Fibroblast of villous mesenchyme (primary cell): ENCODE results near the gene ADRA2B. TPM values are rescaled to one million over a fixed set of nuclear protein-coding genes. Genes with fewer than 3 reads are reported as not detected.

Experiments
- DNase-seq: peaks from one replicate; pipeline ENCODE4 v3.0.0-alpha.2; 2010; ENCODE audit warnings: low read depth
- H3K4me3 ChIP-seq: 2 replicates; pipeline ENCODE4 v1.5.1; 2011; ENCODE audit warnings: low read depth, mild to moderate bottlenecking, low read length
- total RNA-seq: library from RNA; depleted of rRNA; stranded (reverse); fragments of >200 nt; gene quantifications from 2 replicates; pipeline ENCODE4 v1.2.3, GENCODE V29; 2012
- TF ChIP-seq, protein P1 (sequence below): IDR thresholded peaks from 2 replicates; pipeline ENCODE4 v1.5.1; 2012; ENCODE audit warnings: low read depth, mild to moderate bottlenecking, low read length; ENCODE audit not compliant: insufficient read depth

The ADRA2B gene
- total RNA-seq, 1 donor = not detected

DNA sequence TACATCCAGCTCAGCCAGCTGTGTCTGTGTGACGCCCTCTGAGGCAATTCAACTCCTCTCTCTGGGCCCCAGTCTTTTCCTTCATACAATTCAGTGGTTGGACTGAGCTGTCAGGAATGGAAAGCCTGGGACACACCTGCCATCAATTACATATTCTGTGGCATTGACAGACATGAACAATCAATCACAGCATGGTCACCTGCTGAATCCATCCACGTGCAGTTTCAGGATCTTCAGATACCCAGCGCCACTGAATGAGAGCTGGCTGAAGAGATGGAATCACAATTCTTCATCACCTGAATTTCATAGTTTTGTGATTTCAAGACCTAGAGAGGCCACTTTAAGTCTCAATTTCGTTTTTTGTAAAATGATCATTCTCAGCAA lies 5.1 kb downstream of the ADRA2B start:
- H3K4me3 ChIP-seq = no peak overlapping the region
- TF ChIP-seq, protein P1, sequence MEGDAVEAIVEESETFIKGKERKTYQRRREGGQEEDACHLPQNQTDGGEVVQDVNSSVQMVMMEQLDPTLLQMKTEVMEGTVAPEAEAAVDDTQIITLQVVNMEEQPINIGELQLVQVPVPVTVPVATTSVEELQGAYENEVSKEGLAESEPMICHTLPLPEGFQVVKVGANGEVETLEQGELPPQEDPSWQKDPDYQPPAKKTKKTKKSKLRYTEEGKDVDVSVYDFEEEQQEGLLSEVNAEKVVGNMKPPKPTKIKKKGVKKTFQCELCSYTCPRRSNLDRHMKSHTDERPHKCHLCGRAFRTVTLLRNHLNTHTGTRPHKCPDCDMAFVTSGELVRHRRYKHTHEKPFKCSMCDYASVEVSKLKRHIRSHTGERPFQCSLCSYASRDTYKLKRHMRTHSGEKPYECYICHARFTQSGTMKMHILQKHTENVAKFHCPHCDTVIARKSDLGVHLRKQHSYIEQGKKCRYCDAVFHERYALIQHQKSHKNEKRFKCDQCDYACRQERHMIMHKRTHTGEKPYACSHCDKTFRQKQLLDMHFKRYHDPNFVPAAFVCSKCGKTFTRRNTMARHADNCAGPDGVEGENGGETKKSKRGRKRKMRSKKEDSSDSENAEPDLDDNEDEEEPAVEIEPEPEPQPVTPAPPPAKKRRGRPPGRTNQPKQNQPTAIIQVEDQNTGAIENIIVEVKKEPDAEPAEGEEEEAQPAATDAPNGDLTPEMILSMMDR = no peak
- no peak for DNase-seq

DNA sequence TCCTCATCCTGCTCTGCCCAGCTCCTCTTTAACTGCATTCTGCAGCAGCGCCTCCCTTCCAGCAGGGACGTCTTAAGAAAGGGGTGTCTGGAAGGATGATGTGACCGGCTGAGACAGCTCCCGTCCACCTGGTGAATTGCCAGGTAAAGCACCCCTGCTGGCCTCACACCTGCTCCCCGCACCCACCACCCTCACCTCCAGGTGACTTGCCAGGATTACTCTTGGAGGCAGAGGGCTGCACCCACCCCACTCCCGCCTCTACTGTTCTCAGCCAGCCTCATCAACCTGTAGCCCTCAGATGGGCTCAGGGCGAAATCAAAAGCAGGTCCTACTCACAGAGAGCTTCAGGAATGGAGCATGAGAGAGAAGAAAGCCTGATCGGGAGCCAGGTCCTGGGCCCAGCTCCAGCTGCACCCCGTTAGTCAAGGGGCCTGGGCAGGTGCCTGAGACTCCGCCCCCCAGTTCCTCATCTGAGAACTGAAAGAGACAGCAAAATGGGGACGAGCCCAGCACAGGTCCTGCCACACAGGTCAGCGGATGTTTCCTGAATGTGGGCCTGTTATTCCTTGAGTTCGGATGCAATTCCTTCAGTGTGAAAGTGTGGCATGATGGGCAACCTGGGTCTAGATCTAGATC lies 5.6 kb downstream of the ADRA2B start:
- DNase-seq = no peak
- H3K4me3 ChIP-seq = no peak overlapping the region
- TF ChIP-seq, protein P1 = no peak

DNA sequence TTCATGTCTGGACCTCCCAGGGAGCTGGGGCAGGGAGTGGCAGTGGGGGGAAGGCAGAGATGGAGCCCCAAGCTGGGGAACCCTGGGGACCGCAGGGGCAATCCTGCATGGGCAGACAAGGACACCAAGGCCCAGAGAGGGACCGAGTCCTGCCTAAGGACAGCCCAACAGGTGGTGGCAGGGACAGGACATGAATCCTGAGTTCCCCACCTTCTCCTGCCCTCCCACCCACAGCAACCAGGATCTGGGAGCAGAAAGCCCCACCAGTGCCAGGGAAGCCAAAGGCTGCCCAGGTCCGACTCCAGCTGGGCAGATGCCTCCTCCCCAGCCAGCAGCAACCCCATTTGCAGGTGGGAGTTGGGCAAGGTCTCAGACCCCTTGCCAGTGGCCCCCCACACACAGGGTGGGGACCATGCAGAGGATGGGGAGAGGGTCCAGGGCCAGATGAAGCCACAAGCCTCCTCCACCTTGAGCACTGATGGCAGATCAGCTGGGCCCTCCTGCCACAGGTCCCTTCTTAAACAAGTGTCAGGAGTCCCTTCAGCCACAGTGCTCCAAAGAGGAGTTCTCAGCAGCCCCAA lies 6.3 kb downstream of the ADRA2B start:
- no peak overlapping the region for H3K4me3 ChIP-seq
- TF ChIP-seq, protein P1 = no peak
- no peak for DNase-seq

DNA sequence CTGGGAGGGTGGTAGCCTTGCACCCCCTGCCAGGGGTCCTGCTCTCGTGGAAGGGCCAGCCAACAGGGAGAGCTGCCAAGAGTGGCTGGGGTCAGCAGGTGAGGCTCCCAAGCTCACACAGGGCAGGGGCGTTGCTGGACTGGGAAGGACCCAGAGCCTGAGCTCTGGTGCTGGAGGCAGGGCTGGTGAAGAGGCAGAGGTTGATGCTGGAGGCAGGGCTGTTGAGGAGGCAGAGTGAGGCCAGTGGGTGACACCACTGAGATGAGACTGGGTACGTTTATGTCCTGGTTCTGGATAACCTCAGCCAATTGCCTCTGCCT lies 7.0 kb downstream of the ADRA2B start:
- H3K4me3 ChIP-seq = no peak overlapping the region
- no peak for DNase-seq
- TF ChIP-seq, protein P1 = no peak

DNA sequence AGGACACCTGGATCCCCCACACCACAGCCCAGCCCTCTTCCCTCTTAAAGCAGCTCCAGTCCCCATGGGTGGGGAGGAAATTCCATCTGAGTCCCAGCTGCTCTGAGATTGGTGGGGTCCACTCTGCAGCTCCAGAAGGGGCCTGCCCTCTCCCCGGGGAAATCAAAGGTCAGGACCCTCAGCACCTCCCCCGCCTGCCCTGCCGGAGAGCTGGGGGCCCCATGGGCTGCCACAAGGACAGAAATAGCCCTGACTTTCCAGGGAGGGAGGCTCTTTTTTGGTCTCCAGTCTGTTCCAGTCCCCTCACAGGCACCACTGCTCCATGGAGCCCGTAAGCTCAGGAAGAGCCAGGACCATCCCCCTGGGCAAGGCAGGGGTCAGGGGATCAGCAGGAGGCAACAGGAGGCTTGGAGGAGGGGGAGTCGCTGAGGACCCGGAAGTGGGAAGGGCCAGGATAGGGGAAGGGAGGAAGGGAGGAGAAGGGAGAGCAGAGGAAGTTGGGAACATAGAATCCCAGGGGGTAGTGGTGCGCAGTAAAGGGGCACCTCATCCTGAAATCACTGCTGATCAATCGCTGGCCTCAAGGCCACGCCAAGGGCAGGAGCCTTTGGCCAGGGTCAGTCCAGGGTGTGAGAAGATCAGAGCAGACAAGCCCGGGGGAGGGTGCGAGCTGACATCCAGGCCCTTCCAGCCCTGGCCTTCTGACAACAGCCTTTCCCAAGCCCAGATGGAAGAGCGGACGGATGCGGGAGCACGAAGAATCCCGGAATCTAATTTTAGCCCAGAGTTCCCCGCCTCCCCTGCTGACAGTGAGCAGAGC lies 7.6 kb downstream of the ADRA2B start:
- TF ChIP-seq, protein P1 = no peak
- no peak for DNase-seq
- no peak overlapping the region for H3K4me3 ChIP-seq

DNA sequence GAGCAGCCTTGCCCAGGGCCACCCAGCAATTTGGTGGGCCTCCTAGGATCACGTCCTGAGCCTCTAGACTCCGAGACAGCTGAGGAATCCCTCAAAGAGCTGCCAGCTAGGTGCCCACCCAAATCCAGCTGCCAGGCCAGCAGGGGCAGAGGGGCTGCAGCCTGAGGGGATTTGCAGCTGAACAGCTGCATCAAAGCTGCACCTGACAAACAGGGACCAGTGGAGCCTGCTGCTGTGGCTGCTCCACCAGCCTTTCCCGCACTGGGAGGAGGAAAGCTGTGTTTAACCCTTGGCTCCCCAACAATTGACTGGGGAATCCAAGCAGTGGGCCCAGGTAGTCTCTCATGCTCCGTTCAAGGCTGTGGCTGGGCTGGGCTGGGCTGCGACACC lies 8.2 kb downstream of the ADRA2B start:
- TF ChIP-seq, protein P1 = no peak
- H3K4me3 ChIP-seq = no peak overlapping the region
- no peak for DNase-seq
